GM18909 (cell line): ENCODE measurements around the gene ANKRD1.
"Not testable (repeated sequence)": the region's sequence is repeated elsewhere in the genome, so short reads cannot be mapped to it uniquely, and the experiment has no call there.

Experiments
- ATAC-seq: cut with Tn5 transposase; IDR thresholded peaks from one replicate; pipeline ENCODE4 v1.9.1; 2021; ENCODE audit warnings: mild to moderate bottlenecking; ENCODE audit not compliant: unreplicated experiment, poor library complexity

The ANKRD1 gene

DNA sequence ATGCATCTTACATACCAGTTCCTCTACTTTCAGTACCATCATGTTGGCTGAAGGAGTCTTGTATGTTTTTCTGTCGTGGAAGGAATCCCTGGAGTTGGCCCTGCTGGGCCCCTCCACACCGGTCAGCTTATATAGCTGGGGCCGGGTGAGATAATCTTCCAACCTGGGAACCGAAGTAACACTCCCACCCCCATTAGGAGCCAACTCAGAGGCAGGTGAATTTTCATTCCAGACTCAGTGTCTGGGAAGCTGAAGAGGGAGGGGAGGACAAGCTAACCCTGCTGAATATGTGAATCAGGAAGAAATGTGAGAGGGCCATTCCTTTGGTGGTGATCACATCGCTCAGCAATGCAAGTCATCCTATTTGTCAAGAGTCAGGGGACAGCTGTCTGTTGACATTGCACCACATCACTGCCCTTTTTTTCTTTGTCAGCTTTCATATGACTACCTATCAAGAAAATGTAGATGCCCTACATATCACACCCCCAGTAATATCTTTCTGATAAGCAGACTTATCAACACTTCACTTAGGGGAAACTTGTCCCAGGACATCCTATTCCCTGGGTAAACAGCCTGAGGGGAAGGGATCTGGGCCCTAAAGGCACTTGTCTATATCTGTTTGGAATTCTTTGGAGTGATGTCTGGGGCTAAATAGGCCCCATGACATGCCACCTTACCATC, at the start of gene ANKRD1:
ANKRD1 (minus strand) TSS at position 102 of the 681 bp plus-strand sequence; CDS start at position 42, 60 bp downstream.
- no peak for ATAC-seq

DNA sequence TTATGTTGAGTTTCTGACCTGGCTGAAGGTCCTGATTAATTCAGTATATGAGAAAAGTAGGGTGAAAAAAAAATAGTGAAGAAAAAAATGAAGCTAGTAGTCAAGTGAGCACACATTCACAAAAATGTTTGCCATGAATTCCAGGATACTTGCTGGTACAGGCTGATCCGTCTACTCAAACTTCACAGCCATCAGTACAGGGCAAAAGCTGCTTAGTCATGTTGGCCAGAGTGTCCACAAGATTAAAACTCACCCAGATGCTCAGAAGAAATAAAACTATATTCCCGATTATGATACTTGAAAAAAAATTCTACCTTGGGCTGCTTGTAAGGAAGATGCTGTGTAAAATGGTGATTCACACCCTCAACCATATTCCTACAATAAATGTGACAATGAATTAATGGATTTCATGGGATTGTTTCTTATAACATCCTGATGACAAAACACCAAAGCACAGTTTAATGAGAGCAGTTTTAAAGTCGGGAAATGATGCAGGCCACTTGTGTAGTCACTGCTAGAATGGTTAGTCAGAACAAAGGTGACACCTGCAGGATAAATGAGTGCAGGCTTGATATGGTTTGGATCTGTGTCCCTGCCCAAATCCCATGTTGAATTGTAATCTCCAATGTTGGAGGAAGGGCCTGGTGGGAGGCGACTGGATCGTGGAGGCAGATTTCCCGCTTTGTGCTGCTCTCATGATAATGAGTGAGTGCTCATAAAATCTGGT, 49.2 kb upstream of the ANKRD1 start:
- ATAC-seq, result no peak

DNA sequence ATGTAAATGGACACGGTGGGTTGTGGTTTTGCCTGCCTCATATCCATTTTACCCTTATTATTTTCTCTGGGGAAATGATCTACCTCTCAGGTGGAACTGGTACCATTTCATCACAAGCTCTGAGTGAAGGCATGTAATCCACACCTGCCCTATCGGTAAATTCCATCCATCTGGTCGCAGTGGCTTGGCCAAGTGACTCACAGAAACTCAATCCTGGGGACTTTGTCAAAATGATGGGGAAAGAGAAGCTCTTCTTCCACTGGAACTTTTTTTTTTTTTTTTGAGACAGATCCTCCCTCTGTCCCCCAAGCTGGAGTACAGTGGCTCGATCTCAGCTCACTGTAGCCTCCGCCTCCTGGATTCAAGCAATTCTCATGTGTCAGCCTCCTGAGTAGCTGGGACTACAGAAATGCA, 48.2 kb upstream of the ANKRD1 start:
- no peak for ATAC-seq

DNA sequence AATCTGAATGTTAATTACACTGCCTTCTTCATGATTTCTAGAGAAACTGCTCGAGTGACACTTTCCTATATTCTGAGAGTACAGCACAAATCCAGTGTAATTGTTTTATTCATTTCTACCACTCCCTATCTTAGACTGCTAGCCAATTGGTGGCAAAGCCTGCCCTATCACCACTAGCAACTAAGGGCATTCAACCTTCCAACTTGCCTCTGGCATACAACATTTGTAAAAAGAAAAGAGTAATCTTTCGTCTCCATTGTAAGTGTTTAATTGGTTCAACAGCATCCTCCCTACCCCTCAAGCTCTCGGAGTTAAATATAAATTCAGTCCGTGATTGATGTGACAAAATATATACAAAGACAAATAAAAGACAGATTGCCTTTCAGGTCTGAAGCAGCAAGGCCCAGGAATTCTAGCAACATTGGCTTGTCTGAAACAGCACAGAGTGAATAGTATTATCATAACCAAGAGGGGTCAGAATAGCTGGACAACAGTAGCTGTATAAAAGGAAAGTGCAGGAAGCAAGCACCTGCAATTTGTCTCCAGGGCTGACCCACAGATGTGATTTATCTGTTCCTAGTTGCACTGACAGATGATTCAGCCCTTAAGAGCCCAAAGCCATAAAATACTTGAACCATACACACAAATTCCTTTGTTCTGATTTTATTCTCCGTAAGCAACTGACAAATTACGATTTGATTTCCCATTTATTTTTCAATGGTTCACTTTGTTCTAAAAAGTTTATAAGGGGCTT, 47.6 kb upstream of the ANKRD1 start:
- no peak for ATAC-seq

DNA sequence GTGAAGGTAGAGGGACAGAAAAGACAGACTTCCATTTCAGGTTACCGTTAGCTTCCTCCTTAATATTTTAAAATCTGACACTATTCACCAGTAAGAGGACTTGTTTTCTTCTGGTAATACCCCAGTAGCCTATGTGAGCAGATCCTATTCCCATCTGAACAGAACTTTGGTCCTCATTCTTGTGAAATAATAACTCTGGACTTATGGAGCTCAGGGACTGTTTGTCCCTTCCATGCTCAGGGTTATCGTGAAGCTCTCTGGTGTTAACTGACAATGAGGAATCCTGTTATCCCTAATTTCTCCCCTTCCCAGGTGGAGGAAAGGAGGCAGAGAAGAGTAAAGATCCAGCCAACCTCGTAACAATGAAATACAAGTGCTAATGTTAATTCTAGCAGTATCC, 47.0 kb upstream of the ANKRD1 start:
- no peak for ATAC-seq

DNA sequence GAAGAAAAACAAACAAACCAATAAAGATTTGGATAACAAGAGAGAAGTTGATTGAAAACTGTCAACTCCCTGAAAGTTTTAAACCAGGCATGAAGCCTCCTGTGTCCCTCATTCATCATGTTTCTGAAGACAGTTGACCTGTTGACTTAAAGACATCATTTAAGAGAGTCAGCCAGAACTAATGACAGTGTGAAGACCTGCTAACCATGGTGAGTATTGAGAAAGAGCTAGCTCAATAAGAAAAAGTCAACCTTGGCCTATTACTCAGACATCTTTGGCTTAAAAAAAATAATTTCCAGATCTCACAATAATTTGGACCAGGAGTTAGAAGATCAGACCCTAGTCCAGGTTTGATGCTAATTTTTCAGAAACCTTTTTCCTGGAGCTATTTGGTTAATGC, 45.3 kb upstream of the ANKRD1 start:
- no peak for ATAC-seq

DNA sequence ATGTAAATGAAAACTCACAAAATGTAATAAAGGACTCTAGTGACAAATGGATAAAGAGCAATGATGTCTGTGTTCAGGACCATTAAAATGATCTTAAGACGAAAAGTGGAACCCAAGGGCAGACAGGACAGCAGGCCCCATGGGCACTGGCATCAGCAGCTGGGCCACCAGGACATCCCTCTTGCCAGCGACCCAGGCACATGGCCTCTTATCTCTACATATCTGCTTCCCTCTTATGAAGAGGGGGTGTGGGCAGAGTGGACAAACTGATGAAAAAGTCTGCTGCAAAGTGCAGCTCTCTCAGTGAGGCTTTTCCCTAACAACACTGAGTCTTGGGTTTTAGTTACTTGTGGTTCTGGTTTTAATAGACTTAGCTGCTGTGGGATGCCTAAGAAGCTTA, 44.8 kb upstream of the ANKRD1 start:
- no peak for ATAC-seq

DNA sequence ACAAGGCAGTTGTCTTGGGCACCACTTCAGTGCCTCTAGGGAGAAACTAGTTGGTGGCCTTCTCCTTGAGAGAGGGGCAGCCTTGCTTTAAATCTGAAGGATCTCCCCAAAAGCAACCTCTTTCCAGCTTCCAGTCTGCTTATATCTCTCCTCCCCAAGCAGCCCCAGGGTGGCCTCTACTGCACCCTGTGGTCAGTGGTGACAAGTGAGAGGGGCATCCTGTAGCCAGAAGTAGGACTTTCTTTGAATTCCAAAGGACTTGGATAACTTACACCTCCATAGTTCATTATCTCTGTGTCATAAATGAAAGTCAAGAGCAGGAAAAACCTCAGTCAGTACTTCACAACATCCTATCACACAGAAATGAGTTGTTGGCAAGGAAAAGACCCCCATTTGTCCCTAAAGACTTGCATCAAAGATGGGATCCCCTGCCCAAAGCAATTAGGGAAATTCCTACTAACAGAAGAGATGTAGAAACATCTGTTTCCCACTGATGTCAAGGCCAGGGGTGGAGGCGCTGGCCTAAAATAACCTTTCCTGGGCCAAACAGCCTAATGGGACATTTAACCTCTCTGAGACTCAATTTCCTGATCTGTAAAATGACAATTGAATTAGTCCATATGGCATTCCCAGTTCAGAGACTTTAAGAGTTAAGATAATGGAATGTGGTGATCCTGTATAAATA, 44.0 kb upstream of the ANKRD1 start:
- ATAC-seq, result no peak

DNA sequence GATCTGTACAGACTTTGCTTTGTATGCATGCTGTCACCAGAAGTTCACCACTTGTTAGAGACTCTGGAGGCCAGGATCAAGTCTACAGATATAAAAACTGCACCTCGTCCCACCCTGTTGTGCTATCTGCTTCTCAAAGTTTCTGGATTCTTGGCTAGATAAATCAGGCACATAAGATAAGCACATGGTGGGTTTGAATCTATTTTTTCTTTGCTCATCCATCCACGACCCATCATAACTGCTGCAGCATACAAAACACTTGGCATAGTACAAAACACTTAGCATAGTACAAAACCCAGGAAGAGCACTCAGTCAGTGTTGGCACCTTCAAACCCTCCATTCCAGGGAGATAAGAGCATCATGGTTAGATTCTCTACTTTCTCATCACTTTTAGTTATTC, 42.4 kb upstream of the ANKRD1 start:
- no peak for ATAC-seq

DNA sequence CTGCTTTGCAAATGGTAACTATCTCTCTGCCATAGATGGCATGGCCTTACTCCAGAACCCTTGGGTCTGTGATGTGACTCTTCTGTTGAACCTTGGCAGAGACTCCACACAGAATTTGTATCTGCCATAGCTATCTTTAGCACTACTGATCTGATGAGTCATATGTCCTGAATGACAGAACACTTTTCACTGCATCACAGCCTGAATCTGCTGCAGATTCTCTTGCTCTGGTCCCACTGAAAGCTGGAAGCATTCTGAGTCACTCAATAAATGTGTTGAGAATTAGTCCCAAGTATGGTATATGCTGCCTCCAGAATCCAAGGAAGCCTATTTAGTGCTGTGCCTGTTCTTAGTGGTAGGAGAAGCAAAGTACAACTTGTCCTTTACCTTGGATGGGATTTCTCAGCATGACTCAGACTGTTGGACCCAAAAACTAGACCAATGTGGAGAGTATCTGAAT, 39.5 kb upstream of the ANKRD1 start:
- no peak for ATAC-seq

DNA sequence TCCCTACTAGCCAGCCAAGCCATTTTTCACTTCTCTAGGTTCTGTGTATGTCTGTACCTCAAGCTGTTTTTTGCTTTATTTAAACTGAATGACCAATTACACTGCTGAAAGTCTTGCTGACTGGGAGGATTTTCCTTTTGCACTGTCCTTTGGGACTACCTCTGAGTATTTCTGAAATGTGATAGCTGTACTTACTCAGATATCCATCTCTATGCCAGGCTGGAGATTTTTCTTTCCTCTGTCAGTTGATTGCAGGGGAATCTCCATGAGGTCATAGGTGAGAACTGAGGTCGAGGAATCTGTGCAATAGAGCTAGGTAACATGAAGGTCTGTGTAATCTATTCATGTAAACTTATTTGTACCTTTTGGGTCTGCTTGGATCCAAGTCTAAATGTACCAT, 38.9 kb upstream of the ANKRD1 start:
- no peak for ATAC-seq

DNA sequence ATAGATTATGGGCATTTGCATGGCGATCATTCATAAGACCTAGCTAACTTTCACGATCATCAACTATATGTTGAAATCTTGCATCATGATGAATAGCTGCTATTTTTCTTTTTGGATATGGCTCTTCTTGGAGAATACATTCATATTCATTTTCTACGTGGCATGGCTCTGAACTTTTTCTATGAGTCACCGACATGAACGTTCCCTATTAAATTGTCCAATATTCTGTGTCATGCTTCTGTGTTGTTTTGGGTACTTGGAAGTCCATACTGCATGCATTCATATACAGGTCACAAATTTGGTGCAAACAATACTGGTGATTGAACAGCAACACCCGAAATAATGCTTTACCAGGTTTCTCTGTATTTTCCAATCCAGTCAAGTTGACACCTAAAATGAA, 37.9 kb upstream of the ANKRD1 start:
- ATAC-seq, result no peak

DNA sequence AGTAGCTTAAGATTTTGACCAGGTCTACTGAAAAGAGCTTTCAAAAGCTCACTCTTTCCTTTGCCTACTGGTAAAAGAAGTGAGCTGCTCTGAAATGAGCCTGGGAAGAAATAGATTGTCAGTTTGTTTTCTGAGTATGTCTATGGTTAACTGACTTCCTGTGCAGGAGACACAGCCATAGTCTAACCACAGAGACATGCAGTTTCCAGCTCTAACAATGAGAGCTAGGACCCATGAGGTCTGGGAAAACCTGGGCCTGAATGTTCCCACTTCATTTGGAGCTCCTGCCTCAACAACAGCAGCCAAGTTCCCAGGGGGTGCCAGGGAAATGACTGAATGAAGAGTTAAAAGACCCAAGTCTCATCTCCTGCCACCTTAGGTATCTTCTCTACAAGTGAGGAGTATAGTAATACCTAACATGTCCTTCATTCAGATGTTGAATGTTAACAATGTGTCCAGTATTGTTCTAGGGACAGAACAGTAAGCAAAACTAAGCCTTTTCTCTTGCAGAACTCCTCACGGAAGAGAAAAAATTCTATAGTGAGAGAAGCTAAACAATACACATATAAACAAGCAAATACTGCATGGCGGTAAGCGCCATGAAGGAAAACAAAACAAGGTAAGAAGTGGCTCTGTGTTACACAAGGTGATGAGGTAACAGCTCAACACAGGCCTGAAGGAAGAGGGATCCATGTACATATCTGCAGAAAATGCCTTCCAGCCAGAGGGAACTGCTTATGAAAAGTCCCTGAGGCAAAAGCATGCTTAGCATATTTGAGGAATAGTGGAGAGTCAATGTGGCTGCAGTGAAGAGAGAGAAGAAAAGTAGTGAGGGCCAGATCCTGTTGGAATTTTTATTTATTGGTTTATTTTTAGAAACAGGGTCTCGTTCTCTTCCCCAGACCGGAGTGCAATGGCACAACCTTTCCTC, 26.4 kb upstream of the ANKRD1 start:
- ATAC-seq, result peak; percentile 72

DNA sequence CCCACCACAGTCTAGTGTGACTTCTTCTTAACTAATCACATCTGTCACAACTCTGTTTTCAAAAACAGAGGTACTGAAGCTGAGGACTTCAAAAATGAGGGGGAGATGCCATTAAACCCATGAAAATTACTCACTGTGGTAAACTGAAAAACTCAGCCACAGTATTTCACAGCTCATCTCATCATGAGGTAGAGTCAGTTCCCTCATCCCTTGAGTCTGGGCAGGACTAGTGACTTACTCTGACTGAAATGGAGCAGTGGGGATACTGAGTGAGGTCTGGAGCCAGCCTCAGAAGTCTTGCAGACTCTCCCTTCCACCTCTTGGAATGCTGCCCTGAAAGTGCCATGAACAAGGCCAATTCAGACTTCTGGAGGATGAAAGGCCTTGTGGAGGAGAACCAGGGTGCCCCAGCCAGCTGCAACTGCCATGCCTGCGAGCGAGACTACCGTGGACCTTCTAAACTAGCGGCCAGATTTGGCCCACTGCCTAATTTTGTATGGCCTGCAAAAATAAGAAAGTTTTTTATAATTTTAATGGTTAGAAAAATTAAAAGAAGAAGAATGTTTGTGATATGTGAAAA, 24.7 kb upstream of the ANKRD1 start:
- no peak for ATAC-seq

DNA sequence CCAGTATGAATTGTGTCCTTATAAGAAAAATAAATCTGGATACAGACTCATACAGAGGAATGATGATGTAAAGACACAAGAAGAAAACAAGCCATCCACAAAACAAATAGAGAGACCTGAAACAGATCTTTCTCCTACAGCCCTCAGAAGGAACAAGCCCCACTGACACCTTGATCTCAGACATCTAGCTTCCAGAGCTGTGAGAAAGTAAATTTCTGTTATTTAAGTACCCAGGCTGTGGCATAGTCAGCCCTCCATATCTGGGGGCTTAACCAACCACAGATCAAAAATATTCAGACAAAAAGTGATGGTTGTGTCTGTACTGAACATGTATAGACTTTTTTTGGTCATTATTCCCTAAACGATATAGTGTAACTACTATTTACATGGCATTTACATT, 23.9 kb upstream of the ANKRD1 start:
- ATAC-seq, result no peak

DNA sequence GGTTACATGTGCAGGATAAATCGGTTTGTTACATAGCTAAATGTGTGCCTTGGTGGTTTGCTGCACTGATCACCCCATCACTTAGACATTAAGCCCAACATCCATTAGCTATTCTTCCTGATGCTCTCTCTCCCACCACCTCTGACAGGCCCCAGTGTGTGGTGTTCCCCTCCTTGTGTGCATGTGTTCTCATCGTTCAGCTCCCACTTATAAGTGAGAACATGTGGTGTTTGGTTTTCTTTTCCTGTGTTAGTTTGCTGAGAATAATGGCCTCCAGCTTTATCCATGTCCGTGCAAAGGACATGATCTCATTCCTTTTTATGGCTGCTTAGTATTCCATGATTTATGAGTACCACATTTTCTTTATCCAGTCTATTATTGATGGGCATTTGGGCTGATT, 22.1 kb upstream of the ANKRD1 start:
- ATAC-seq, result not testable (repeated sequence)

DNA sequence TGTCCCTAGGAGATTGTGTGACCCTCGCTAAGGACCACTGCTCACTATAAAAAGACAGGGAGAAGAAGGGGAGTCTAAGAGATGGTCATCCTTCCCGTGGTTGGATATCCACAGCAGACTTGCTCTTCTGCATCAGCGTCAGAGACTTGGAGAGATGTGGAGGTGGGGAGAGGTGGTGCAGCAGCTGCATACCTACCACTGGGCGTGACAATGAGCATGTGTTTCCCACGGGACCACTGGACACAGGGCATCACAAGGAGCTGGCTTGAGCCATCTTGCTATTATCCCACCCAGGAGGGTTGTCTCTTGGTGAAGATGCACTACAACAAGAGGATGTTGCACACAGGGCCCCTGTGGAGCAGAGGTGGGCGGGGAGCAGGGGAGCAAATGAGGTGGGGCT, 18.8 kb upstream of the ANKRD1 start:
- ATAC-seq, result no peak

DNA sequence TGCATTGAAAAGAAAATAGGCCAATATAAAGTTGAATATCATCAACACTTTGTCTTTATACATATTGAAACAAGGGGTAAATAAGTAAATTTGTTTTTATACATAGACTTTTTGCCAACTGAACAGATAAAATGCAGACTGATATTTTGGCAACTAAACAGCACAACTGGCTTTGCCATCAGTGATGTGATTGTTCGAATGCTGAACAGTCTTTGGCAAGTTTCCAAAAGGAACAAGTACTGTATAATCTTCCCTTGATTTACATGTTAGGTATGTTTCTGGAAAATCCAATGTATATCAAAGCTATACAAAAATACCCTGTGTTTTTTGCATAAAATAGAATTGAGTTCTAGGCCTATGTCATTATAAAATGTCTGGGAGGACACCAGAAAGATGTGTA, 18.2 kb upstream of the ANKRD1 start:
- ATAC-seq, result no peak

DNA sequence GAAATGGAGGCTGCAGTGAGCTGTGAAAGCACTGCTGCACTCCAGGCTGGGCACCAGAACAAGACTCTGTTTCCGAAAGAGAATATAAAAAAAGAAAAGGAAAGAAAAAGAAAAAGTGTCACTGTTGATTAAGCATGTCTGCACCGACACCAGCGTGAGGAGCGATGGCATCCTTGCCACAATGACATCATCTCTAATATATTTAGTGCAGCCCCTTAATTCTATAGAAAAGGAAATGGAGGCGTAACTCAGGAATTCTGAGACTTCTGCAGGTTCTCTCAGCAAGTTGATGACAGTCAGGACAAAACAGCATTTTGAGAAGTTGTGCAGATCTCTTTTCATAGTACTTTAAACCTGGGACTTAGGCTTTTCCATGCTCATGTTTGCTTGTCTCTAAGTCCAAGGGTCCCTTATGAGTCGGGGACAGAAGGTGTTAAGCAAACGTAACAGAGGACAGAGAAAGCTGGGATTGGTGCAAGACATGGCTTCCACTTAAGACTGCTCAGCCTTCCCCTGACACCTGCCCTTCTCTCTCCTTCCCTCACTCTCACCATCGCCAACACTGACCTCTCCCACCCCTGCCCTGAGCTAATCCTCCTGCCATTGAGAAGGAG, 16.9 kb upstream of the ANKRD1 start:
- no peak for ATAC-seq
